Naive thymus-derived CD8-positive, alpha-beta T cell (primary cell): ENCODE measurements around the gene AOPEP. TPM values are rescaled to one million over a fixed set of nuclear protein-coding genes. Genes with fewer than 3 reads are reported as not detected.

Experiments used
- ATAC-seq, 2 donors: fragments of 150-1000 bp; cut with Tn5 transposase in 1 of 2; sonication (Bioruptor Pico), chemical (Tn5 transposase) in 1 of 2; 1 replicate in 1 of 2; 2 replicates in 1 of 2; pipeline ENCODE4 v1.10.0; 2021; ENCODE audit warnings: mild to moderate bottlenecking in 2 of 2, moderate library complexity in 2 of 2
- POLR2A ChIA-PET: fragments of 350-600 bp; sonication (Branson Sonifier 250); formaldehyde crosslinking; loops from one replicate; lab custom pipeline; 2021; ENCODE audit warnings: antibody characterized with exemption; lab: Charles Lee
- DNase-seq, 10 donors: peaks; one replicate each; pipeline versions ENCODE4 v3.0.0 to v3.0.0-alpha.2; 2020 to 2022
- H3K27ac Mint-ChIP-seq, 10 donors: one replicate each; pipeline ENCODE4 v1.8.0; 2020 to 2022; ENCODE audit warnings: mild to moderate bottlenecking in 10 of 10, mixed read lengths in 10 of 10, moderate library complexity in 4 of 10, inconsistent platforms in 1 of 10
- H3K27me3 Mint-ChIP-seq, 5 donors: one replicate each; pipeline ENCODE4 v1.8.0; 2021 to 2022; ENCODE audit warnings: mixed read lengths in 5 of 5
- H3K36me3 Mint-ChIP-seq, 3 donors: one replicate each; pipeline ENCODE4 v1.8.0; 2020 to 2022; ENCODE audit warnings: mixed read lengths in 3 of 3, mild to moderate bottlenecking in 2 of 3, inconsistent platforms in 1 of 3
- H3K4me1 Mint-ChIP-seq, 4 donors: one replicate each; pipeline ENCODE4 v1.8.0; 2021 to 2022; ENCODE audit warnings: mixed read lengths in 4 of 4
- H3K4me3 Mint-ChIP-seq, 10 donors: one replicate each; pipeline ENCODE4 v1.8.0; 2020 to 2022; ENCODE audit warnings: mild to moderate bottlenecking in 10 of 10, mixed read lengths in 10 of 10, moderate library complexity in 6 of 10, inconsistent platforms in 1 of 10
- H3K9me3 Mint-ChIP-seq, 9 donors: one replicate each; pipeline ENCODE4 v1.8.0; 2020 to 2022; ENCODE audit warnings: mixed read lengths in 9 of 9, mild to moderate bottlenecking in 3 of 9, inconsistent platforms in 1 of 9, moderate library complexity in 1 of 9
- polyA plus RNA-seq, 3 donors: library from polyadenylated mRNA; unstranded; fragments of 300-500 nt; fragmentation: Illumina TruSeq; gene quantifications; one replicate each; pipeline ENCODE4 v1.2.3, GENCODE V29; 2021
- total RNA-seq, 8 experiments: library from RNA in 2 of 8; stranded (reverse) in 2 of 8; gene quantifications; one replicate each; pipeline ENCODE4 v1.2.3 and lab custom pipeline; 2021 to 2026

AOPEP gene
- total and polyA plus RNA-seq, 5 experiments from 2014 or later: 4.3 to 10.8 (median 7.4) TPM

GRCh38 chr9:95029288-95029687 lies 302.8 kb downstream of the AOPEP start:
- Mint-ChIP-seq H3K4me3 (no peak overlapping the region), H3K36me3 (peaks cover 0 to 8% (median 0%) of the 10 kb centered on the region in 3 donors), H3K9me3 (no peaks in the 10 kb centered on the region), H3K27me3 (no peaks in the 10 kb centered on the region), H3K27ac (no peak overlapping the region), H3K4me1 (peaks cover 0 to 15% (median under 1%) of the 10 kb centered on the region in 4 donors)
- POLR2A ChIA-PET: no interaction called here
- no peak for ATAC-seq
- no peak for DNase-seq

DNA sequence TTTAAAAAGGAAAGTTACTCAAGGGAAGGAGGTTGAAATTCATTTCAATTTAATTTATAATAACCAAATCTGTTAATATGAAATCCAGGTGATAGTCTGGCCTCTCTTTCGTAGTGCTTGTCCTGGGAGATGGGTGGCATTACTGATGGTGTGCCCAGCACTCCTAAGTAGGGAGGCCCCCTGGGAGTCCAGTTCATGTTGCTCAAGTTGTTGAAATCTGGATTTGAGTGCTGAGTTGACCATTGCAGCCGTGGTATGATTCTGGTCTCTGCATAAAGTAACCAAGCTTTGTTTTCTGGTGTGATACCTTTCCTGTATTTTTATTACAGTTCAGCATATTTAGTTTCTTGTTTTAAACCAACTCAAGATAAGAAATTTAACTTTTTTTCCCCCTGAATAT lies 303.2 kb downstream of the AOPEP start:
- no peaks in the 10 kb centered on the region for H3K9me3 Mint-ChIP-seq
- H3K4me3 Mint-ChIP-seq: no peak overlapping the region
- POLR2A ChIA-PET: no interaction called here

DNA sequence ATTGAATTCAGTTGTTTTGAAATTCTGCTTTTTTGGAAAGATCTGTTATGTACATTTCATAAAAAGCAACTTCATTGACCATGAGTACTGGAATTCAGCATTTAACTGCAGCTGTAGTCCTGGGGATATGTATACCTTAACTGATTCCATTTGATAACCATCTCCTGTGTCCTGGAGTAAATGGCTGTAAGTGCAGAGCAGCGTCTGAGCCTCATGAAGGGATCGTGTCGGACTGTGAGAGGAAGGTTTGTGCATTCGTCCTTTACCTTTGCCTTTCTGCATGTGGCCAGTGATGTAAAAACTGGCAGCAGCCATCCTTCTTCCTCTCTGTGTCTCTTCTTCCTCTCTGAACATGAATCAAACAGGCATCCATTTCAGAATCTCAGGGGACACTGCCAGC lies 303.8 kb downstream of the AOPEP start:
- Mint-ChIP-seq H3K4me1 (peaks cover 0 to 15% (median under 1%) of the 10 kb centered on the region in 4 donors), H3K4me3 (no peak overlapping the region), H3K27ac (no peak overlapping the region), H3K27me3 (no peaks in the 10 kb centered on the region), H3K9me3 (no peaks in the 10 kb centered on the region), H3K36me3 (peaks cover 0 to 12% (median 4%) of the 10 kb centered on the region in 3 donors)
- POLR2A ChIA-PET: no interaction called here
- DNase-seq (no peak), ATAC-seq (no peak)

More for the DNA sequence above, 303.2 kb downstream of the AOPEP start:
- no peak for DNase-seq
- H3K4me1 Mint-ChIP-seq: peaks cover 0 to 15% (median under 1%) of the 10 kb centered on the region in 4 donors
- peaks cover 0 to 12% (median 2%) of the 10 kb centered on the region in 3 donors for H3K36me3 Mint-ChIP-seq
- no peak for ATAC-seq
- no peak overlapping the region for H3K27ac Mint-ChIP-seq
- H3K27me3 Mint-ChIP-seq: no peaks in the 10 kb centered on the region

GRCh38 chr9:95030920-95031642 lies 304.6 kb downstream of the AOPEP start:
- H3K4me1 Mint-ChIP-seq: peaks cover 0 to 15% (median under 1%) of the 10 kb centered on the region in 4 donors

GRCh38 chr9:95031711-95032461 lies 305.4 kb downstream of the AOPEP start:
- no peak overlapping the region for H3K4me3 Mint-ChIP-seq
- peaks cover 0 to 15% (median under 1%) of the 10 kb centered on the region in 4 donors for H3K4me1 Mint-ChIP-seq
- POLR2A ChIA-PET: no interaction called here
- ATAC-seq (no peak), DNase-seq (no peak)
- no peaks in the 10 kb centered on the region for H3K27me3 Mint-ChIP-seq
- H3K36me3 Mint-ChIP-seq: peaks cover 0 to 9% (median 4%) of the 10 kb centered on the region in 3 donors
- no peak overlapping the region for H3K27ac Mint-ChIP-seq
- no peaks in the 10 kb centered on the region for H3K9me3 Mint-ChIP-seq

More at GRCh38 chr9:95030920-95031642, 304.6 kb downstream of the AOPEP start:
- H3K4me3 Mint-ChIP-seq: no peak overlapping the region
- DNase-seq: no peak
- no peak for ATAC-seq
- no peaks in the 10 kb centered on the region for H3K9me3 Mint-ChIP-seq
- H3K27me3 Mint-ChIP-seq: no peaks in the 10 kb centered on the region
- H3K27ac Mint-ChIP-seq: peak overlapping the region in 1 of 10 donors; percentile 11
- POLR2A ChIA-PET: no interaction called here
- H3K36me3 Mint-ChIP-seq: peaks cover 0 to 12% (median 4%) of the 10 kb centered on the region in 3 donors

GRCh38 chr9:95032580-95033341 lies 306.3 kb downstream of the AOPEP start:
- POLR2A ChIA-PET: no interaction called here
- Mint-ChIP-seq H3K4me3 (no peak overlapping the region), H3K36me3 (peaks cover 0 to 8% (median 4%) of the 10 kb centered on the region in 3 donors), H3K9me3 (no peaks in the 10 kb centered on the region), H3K27me3 (no peaks in the 10 kb centered on the region), H3K4me1 (peaks cover 0 to 15% (median under 1%) of the 10 kb centered on the region in 4 donors), H3K27ac (no peak overlapping the region)
- DNase-seq (no peak), ATAC-seq (no peak)

DNA sequence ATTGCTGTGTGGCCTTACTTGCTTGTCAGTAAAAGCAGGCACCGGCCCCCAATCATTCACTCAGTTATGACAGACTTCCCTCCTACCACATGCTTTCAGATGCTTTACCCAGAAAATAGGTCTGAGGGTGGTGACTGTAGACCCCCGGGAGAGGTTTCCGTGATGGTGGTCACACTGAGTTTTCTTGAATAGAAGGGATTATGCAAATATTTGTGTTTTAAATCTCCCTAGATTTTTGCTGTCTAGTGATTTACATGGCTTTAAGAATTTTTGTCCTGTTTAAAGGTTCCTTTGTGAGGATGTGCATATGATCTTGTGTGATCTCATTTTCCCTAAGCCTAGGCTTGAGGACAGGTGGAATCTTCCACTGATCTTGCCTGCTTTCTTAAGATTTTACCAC lies 309.3 kb downstream of the AOPEP start:
- DNase-seq (no peak), ATAC-seq (no peak)
- Mint-ChIP-seq H3K4me1 (peaks cover 0 to 10% (median under 1%) of the 10 kb centered on the region in 4 donors), H3K9me3 (no peaks in the 10 kb centered on the region), H3K27me3 (no peaks in the 10 kb centered on the region), H3K36me3 (peaks cover 0 to 10% (median 4%) of the 10 kb centered on the region in 3 donors), H3K4me3 (no peak overlapping the region), H3K27ac (no peak overlapping the region)
- POLR2A ChIA-PET: no interaction called here

GRCh38 chr9:95036676-95037075 lies 310.2 kb downstream of the AOPEP start:
- POLR2A ChIA-PET: no interaction called here
- no peak for DNase-seq
- Mint-ChIP-seq H3K36me3 (peaks cover 0 to 8% (median 4%) of the 10 kb centered on the region in 3 donors), H3K27me3 (no peaks in the 10 kb centered on the region), H3K4me3 (no peak overlapping the region), H3K27ac (peak overlapping the region in 1 of 10 donors; percentile 0), H3K4me1 (peaks cover 0 to 4% (median under 1%) of the 10 kb centered on the region in 4 donors), H3K9me3 (no peaks in the 10 kb centered on the region)
- ATAC-seq: no peak

- no peaks in the 10 kb centered on the region for H3K27me3 Mint-ChIP-seq
- peaks cover 0 to 8% (median 4%) of the 10 kb centered on the region in 3 donors for H3K36me3 Mint-ChIP-seq
- H3K4me3 Mint-ChIP-seq: no peak overlapping the region
- POLR2A ChIA-PET: no interaction called here
- no peak for DNase-seq
- no peaks in the 10 kb centered on the region for H3K4me1 Mint-ChIP-seq
- H3K27ac Mint-ChIP-seq: no peak overlapping the region
- no peaks in the 10 kb centered on the region for H3K9me3 Mint-ChIP-seq
- ATAC-seq: no peak
Observed at GRCh38 chr9:95037789-95038521, 311.5 kb downstream of the AOPEP start.

DNA sequence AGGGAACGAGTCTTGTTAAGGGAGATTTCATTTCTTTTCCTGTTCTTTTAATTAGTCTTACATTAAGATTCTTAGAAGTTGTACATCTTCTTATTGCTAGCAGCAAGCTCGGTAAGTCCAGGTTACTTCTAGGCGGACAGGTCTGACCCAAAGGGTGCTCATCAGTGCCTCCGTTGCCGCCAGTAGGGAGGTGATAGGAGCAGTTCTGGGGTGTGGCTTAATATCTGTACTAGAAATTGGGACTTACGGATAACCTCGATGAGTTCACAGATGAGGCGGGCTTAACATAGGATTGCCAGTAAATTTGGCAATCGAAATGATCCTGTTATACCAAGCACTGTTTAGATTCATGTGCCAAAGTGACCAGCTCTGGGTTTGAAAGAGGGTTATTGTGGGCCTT lies 312.2 kb downstream of the AOPEP start:
- ATAC-seq (no peak), DNase-seq (no peak)
- Mint-ChIP-seq H3K36me3 (peaks cover 0 to 8% (median 4%) of the 10 kb centered on the region in 3 donors), H3K27ac (no peak overlapping the region), H3K4me1 (no peaks in the 10 kb centered on the region), H3K27me3 (no peaks in the 10 kb centered on the region), H3K4me3 (no peak overlapping the region), H3K9me3 (no peaks in the 10 kb centered on the region)
- POLR2A ChIA-PET: no interaction called here

DNA sequence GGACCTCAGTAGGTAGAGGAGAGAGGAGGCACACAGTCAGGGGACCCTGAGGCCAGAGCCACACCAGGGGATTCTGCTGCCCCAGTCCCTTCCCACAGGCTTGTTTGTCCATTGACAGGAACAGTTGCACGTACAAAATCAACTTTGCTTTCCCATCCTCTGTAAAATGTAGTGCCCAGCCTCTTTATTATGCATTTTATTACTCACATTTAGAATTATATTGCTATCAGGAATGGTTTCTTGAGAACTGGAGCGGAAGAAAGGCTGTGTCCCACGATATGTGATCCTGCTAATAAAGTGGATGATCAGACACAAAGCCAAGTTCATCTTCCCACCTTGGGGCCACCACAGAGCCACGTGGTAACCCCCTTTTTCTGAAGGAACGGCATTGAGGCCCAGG lies 313.6 kb downstream of the AOPEP start:
- Mint-ChIP-seq H3K36me3 (peaks cover 0 to 3% (median 1%) of the 10 kb centered on the region in 3 donors), H3K4me1 (no peaks in the 10 kb centered on the region), H3K4me3 (no peak overlapping the region), H3K27me3 (peaks cover 0 to 8% (median 0%) of the 10 kb centered on the region in 5 donors), H3K27ac (no peak overlapping the region), H3K9me3 (no peaks in the 10 kb centered on the region)
- ATAC-seq (no peak), DNase-seq (no peak)
- POLR2A ChIA-PET: no interaction called here

DNA sequence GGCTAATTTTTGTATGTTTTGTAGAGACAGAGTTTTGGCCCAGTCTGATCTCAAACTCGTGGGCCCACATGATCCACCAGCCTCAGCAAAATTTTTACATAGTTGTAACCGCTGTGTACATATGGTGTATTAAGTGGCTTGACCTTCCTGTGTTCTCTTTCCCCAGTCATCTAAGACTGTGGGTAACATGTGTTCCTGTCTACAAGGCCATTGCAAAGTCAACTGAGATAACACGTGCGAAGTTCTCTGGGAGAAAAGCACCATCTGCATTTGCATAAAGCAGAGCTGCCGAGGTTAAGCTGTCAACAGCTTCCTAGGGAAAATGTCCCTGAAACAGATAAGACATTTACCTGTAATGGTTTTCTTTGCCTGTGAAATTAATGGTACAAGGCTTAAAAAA lies 317.3 kb downstream of the AOPEP start:
- POLR2A ChIA-PET: no interaction called here
- Mint-ChIP-seq H3K4me1 (peaks cover 0 to 8% (median 5%) of the 10 kb centered on the region in 4 donors), H3K36me3 (peaks cover 0 to 3% (median 0%) of the 10 kb centered on the region in 3 donors), H3K27ac (no peak overlapping the region), H3K27me3 (peaks cover 2 to 12% (median 8%) of the 10 kb centered on the region in 5 donors), H3K4me3 (no peak overlapping the region), H3K9me3 (no peaks in the 10 kb centered on the region)
- ATAC-seq: no peak
- DNase-seq: no peak
